ENCODE measurements around the gene SPRN.
"Not testable (repeated sequence)": the region's sequence is repeated elsewhere in the genome, so short reads cannot be mapped to it uniquely, and the experiment has no call there.

The SPRN gene

GRCh38 chr10:133456041-133456951, 31.9 kb upstream of the SPRN start:
- DNase-seq = no peak

GRCh38 chr10:133455611-133456031, 31.2 kb upstream of the SPRN start:
- DNase-seq = no peak

GRCh38 chr10:133455196-133455595, 30.8 kb upstream of the SPRN start:
- DNase-seq = no peak

GRCh38 chr10:133454204-133454893, 29.9 kb upstream of the SPRN start:
- no peak for DNase-seq

- DNase-seq = no peak
Observed at GRCh38 chr10:133453516-133454203, 29.2 kb upstream of the SPRN start, which contains the start of gene SCART1. Gene SCART1 (plus strand): TSS chr10:133453945. CDS start chr10:133453998, 53 bp downstream.

GRCh38 chr10:133452453-133452852, 28.0 kb upstream of the SPRN start:
- no peak for DNase-seq

DNA sequence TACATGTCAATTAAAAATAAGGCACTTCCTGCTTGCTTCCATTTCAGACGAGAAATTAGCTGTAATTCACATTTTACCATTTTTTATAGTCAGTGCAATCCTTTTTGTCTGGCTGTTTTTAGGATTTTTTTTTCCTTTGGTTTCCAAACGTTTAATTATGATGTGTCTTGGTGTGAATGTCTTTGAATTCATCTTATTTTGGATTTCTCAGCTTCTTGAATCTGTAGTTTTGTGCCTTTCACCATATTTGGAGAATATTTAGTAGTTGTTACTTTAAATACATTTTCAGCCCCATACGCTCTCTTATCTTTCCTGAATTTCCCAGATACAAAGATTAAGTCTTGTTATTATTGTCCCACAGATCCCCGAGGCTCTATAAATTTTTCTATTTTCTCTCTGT, 26.9 kb upstream of the SPRN start:
- no peak for DNase-seq

GRCh38 chr10:133448120-133448519, 23.7 kb upstream of the SPRN start:
- no peak for DNase-seq

DNA sequence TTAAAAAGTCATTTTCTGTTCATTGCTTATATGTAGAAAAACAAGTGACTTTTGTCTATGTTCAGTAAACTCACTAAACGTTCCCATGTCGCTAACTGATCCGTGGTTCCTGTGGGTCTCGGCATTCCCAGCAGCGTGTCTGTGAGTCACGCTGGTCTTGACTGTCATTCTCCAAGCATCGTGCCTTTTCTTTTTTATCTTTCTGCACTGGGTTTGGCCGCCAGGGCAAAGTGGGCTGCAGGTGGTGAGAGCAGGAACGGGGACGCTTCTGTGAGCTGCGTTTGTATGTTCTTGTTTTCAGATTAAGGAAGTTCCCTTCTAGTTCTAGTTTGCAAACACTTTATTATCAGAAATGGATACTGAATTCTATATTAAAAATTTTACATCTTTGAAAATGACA, 22.6 kb upstream of the SPRN start:
- DNase-seq = no peak

GRCh38 chr10:133445751-133446708, 21.6 kb upstream of the SPRN start:
- DNase-seq = no peak

DNA sequence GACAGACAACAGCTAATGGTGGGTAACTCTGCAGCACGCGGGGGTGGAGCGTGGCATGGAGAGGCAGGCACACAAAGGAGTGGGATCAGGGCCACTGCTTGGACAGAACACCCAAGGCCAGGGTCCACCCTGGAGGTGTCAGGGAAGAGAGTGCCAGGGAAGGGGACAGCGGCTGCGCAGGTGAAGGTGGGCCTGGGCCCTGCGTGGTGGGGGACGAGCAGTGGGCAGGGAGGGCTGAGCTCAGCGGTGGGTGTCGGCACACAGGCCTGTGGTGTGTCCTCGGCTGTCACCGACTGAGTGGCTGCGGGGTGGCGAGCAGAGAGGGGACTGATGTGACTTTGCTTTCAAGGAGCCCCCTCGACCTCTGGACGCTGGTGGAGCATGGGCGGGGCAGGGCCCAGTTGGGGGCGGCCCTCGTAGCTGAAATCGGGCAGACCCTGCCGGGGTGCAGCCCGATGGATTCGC, 20.9 kb upstream of the SPRN start:
- DNase-seq = no peak

GRCh38 chr10:133444342-133445267, 20.2 kb upstream of the SPRN start:
- DNase-seq = no peak

DNA sequence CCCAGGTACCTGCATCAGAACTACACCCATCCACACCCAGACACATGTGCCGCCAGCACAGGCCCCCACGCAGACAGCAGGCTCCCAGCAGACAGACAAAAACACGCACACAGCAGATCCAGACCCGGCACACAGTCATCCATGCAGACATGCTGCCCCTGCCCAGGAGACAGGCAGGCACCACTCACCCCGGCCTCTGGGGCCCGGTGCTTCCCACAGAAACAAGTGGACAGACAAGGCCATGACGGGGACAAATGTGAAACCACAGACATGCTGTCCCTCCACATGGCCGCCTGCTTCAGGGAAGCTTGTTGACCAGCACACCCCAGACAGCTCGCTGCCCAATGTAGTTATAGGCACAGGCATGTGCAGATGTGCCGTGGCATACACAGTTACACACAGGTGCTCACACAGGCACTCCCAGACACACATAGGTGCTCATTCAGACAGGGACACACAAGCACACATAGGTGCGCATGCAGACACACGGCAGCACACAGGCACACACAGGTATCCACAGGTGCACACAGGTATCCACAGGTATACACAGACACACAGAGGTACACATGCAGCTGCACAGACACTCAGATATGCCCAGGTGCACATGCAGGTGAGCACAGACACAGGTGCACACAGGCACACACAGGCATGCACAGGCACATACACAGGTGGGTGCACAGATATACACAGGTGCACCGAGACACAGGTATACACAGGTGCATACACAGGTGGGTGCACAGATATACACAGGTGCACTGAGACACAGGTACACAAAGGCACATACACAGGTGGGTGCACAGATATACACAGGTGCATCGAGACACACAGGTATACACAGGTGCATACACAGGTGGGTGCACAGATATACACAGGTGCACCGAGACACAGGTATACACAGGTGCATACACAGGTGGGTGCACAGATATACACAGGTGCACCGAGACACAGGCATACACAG, 18.8 kb upstream of the SPRN start:
- DNase-seq = no peak

DNA sequence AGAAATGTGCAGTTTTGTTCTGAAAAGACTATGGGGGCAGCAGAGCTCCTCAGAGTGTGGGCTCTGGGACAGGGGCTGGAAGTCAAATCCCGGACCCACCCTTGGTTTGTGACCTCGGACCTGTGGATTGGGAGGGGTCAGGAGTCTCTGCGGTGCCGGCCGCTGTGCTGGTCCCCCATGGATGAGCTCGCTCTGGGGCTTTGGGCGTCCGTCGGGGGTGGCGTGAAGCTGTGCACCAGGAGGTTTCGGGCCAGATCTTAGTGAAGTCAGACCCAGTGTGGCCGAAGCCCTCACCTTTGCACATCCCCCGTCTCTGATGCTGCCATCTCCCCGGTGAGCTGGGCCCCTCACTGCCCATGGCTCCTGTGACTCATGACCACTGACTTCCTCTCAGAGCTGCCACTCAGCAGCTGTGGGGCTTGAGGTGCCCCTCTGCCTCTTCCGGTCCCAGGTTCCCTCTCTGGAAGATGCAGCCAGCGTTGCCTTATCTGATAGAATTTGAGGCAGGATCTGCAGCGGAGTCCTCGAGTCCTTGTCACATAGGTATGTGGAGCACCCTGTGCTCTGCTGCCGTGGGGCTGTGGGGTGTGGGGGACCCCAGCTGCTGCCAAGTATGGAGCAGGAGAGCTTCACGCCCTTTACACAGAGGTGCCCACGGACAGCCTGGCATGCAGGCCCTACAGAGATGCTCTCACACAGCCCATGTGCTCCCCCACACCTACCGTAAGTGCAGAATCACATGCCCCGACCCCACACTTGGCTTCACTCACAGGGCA, 18.0 kb upstream of the SPRN start:
- no peak for DNase-seq

DNA sequence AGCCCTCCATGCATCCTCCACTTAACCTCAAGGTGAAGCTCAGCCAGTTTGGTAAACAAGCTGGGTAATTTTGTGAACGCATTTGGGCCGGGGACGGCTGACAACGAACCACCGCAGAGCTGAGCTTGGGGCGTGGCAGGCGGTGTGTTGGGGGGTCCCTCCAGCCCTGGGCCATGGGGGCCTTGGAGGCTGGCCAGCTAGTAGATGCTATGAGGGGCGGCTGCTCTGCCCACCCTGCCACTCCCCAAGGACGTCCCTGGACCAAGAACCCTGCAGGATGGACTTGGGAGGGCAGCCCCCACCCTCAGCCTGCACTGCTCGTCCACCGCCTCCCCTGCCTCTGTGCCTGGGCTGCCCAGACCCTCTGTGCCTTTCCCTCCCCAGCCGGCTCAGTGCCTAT, 17.4 kb upstream of the SPRN start:
- DNase-seq = no peak

- not testable (repeated sequence) for DNase-seq
Observed at GRCh38 chr10:133441356-133441755, 16.9 kb upstream of the SPRN start.

GRCh38 chr10:133440633-133441285, 16.3 kb upstream of the SPRN start:
- DNase-seq = no peak

Data from NCI-H226 (cell line).